HG03025 (cell line): ENCODE results near the gene DNAAF3.

Source experiments
- ATAC-seq: cut with Tn5 transposase; IDR thresholded peaks from one replicate; pipeline ENCODE4 v1.9.1; 2021; ENCODE audit warnings: mild to moderate bottlenecking, moderate library complexity; ENCODE audit not compliant: unreplicated experiment, low FRiP score

DNAAF3 gene

GRCh38 chr19:55118401-55118991 is 47.9 kb downstream of the DNAAF3 start:
- ATAC-seq: no peak

DNA sequence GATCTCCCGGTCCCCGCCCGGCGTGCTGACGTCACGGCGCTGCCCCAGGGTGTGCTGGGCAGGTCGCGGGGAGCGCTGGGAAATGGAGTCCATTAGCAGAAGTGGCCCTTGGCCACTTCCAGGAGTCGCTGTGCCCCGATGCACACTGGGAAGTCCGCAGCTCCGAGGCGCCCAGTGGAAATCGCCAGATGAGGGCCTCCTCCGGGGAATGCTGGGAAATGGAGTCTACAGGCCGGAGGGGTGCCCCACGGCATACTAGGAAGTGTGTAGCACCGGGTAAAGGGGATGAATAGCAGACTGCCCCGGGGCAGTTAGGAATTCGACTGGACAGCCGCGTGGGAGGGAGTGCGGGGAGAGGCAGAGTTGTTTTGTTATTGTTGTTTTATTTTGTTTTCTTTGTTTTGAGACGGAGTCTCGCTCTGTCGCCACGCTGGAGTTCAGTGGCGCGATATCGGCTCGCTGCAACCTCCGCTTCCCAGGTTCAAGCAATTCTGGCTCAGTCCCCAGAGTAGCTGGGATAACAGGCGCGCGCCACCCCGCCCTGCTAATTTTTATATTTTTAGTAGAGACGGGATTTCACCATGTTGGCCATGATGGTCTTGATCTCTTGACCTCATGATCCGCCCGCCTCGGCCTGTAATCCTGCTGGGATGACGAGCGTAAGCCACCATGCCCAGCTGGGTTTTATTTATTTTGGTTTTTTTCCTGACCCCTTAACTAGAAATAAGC is 48.6 kb downstream of the DNAAF3 start:
- peak; percentile 81 for ATAC-seq

DNA sequence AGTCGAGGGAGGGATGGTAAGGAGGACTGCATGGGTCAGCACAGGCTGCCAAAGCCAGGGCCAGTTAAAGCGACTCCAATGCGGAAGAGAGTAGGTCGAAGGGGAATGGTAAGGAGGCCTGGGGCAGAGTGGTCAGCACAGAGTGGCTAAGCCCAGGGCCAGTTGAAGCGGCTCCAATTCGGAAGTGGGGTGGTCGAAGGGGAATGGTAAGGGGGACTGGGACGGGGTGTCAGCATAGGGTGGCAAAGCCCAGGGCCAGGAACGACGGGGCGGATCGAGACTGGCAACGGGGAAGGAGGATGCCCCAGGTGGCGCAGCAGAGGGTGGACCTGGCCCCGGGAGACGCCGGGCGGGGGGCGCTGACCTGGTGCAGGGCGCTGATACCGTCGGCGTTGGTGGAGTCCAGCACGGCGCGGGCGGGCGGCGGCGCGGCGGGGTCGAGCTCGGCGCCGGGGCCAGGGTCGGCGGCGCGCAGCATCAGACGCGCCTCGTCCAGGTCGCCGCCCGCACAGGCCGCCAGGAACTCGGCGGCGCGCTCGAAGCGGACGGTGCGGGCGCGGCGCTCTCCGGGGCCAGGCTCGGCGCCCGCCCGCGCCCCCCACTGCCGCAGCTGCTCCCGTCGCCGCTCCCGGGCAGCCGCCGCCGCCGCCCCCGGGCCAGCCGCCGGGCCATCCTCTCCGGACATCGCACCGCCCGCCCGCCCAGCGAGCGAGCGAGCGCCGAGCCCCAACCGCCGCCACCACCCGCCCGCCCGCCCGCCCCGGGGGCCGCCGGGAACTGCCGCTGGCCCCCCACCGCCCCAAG is 49.4 kb downstream of the DNAAF3 start, which contains the start of gene PPP1R12C:
TSS of gene PPP1R12C (minus strand) at position 779 of the 804 bp plus-strand sequence. CDS start at position 685, 94 bp downstream.
- no peak for ATAC-seq

DNA sequence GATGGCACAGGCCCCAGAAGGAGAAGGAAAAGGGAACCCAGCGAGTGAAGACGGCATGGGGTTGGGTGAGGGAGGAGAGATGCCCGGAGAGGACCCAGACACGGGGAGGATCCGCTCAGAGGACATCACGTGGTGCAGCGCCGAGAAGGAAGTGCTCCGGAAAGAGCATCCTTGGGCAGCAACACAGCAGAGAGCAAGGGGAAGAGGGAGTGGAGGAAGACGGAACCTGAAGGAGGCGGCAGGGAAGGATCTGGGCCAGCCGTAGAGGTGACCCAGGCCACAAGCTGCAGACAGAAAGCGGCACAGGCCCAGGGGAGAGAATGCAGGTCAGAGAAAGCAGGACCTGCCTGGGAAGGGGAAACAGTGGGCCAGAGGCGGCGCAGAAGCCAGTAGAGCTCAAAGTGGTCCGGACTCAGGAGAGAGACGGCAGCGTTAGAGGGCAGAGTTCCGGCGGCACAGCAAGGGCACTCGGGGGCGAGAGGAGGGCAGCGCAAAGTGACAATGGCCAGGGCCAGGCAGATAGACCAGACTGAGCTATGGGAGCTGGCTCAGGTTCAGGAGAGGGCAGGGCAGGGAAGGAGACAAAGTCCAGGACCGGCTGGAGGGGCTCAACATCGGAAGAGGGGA is 50.1 kb downstream of the DNAAF3 start:
- no peak for ATAC-seq

GRCh38 chr19:55115446-55116065 is 50.9 kb downstream of the DNAAF3 start:
- ATAC-seq: no peak

GRCh38 chr19:55114566-55115145 is 51.8 kb downstream of the DNAAF3 start:
- no peak for ATAC-seq

DNA sequence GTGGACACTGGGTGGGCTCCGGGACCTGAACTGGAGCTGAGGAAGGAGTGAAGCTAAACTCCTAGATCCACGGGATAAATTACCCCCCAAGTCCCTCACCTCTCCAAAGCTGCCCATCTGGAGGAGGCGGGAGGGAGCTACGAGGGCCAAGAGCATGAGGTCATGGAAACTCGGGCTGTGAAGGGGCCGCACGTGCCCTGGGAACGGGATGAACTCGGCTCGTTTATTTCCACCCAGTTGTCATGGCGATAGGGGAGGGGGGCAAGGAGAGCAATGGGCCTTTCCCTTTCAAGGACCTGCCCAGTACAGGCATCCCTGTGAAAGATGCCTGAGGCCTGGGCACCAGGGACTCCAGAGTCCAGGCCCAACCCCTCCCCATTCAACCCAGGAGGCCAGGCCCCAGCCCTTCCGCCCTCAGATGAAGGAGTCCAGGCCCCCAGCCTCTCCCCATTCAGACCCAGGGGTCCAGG is 52.8 kb downstream of the DNAAF3 start:
- ATAC-seq: no peak

- ATAC-seq: no peak
Measured at GRCh38 chr19:55112777-55113569, 53.4 kb downstream of the DNAAF3 start.

GRCh38 chr19:55112246-55112776 is 54.1 kb downstream of the DNAAF3 start:
- no peak for ATAC-seq

DNA sequence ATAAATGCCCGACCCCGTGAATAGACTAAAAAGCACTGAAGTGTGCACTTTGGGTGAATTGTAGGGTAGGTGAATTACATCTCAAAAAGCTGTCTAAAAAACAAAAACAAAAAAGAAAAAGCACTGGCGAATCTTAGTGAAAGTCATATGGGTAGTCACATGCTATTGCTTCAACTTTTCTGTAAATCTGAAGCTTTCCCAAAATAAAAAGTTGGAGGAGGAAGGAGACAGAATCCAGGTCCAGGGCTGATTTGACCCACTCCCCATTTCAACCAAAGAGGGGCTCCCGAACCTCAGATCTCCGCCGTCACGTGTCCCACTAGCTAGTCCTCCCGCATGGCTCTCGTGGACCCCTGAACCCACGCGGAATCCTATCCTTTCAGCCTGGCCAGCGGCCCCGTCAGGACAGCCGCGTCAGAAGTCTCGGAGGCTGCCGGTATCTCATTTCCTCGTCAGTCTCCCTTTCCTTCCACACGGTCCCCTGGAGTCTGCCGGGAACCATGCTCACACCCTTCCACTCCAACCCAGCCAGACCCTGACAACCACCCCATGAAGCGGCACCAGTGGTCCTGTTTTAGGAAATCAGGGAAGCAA is 55.1 kb downstream of the DNAAF3 start:
- no peak for ATAC-seq

DNA sequence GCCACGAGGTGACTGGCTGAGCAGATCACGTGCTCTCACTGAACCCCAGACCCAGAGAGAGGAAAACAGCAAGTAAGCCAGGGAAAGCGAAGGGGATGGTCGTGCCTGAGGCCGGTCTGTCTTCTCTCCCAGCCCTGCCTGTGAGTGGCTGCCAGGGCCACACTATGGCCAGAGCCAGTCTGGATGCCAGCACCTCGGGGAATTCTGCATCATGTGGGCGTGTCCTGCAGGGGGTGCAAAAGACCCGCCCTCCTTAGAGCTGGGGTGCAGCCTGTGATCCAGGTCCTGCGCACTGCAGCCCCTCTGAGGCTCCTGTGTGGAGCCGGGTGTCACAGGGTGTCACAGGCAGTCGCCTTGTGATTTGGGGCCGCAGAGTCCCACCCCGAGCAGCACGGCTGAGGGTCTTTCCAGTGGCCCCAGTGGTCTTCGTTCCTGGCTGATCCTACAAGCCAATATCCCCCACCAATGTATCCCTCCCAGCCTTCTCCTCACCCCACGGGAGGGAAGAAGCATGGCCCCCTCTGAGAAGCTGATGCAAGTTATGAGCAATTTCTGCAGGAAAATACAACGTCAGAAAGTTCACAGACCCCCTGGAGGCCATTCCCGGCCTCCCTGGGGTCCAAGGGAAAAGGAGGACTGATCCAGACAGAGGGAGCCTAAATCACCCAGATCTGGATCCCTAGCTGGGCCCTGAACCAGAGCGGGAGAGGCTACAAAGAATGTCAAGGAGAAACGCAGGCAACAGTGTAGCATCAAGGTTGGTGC is 56.7 kb downstream of the DNAAF3 start:
- no peak for ATAC-seq
